ENCODE measurements around the gene TBC1D7.

TBC1D7 gene

DNA sequence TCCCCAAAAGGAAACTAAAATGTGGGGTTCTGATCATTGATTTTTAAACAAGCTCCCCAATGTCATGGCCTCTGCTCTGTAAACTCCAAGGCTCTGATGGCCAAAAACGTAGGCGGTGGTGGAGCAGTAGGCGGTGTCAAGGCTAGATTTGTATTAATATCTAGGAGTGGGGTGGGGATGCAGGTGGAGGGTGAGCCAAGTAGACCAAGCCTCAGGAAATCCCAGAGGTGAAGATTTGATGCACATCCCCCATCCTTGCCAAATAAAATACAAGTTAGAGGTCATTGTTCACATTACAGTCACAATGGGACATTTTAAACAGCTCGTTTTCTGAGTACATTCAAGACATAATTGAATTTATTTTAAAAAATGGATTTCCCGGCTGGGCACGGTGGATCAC is 30.9 kb upstream of the TBC1D7 start:
- DNase-seq, result no peak
- intact Hi-C loops (cut with DNase I), result loop anchor here (10.0 kb wide), 1 partner anchor 126 kb away; the partner anchor contains the start of gene GFOD1

DNA sequence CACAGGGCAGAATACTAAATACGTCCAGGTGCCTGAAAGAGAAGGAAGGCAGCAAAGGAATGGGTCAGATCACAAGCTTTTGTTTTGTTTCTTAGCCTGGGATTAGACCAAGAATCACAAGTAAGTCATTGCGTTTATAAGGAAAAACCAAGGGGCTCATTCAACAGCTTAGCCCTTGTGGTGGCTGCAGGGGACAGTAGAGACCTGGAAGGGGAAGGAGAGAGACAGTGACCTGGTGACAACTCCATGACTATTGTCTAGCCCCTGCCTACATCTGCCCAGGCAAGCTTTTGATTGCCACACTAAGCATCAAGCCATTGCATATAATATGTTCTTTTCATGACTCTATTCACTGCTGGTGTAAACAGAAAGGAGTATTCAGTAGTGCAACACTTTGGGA is 30.2 kb upstream of the TBC1D7 start:
- no peak for DNase-seq
- intact Hi-C loops (cut with DNase I), result loop anchor here (10.0 kb wide), 1 partner anchor 126 kb away; the partner anchor contains the start of gene GFOD1

DNA sequence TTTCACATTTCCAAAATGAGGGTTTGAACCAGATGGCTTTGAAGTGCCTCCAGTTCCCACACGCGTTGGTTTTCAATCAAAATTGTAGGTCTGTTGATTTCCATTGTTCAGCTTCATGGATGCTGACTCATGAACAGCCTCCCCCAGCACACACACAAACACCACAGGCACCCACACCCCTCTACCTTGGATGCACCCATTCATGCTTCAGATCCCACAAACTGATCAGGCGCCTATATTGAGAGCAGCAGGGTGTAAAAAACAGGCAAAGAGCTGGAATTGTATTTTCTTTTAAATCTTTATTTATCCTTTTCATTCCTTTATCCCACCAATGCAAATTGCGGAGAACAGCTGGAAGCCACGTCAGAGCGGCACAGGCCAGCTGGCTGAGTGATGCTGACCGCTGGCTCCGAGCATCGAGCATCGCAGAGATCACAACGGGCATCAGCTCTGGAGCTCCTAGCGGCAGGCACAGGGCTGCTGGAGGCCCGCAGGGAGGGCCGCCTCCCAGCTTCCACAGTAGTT is 29.3 kb upstream of the TBC1D7 start:
- intact Hi-C loops (cut with DNase I), result loop anchor here (10.0 kb wide), 1 partner anchor 127 kb away; the partner anchor contains the start of gene GFOD1
- DNase-seq, result peak; percentile 38 to 88 (median 72)

DNA sequence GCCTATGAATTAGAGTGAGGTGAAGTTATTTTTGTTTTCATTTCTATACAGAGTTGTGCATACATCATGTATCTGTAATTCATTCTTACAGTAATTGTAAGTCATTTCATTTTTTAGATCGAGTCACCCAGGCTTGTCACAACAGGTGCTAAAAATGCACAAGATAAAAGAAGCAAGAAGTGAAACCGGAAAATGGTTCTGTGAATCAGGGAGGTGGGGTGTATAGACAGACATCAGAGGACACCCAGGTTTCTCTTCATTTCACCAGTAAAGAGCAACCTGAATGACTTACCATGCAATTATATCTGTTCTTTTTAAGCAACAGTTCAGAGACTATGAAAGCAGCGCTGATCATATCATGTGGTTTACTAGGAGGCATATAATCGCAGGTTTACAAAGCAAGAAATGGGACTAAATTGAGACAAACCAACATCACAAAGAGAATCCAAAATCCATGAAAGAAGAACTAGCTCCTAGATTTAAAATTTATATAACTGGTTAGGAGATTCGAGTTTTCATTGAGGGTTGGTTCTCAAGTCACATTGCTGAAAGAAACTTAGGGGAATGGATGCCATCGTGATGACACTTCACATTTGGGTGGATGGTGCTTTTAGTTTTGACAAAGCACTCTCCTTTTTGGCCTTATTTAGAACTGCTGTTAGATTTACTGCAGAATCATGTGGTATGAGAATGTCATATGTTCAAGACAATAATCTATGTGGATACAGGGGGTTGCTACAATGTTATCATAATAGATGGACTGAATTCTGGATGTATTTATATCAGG is 27.9 kb upstream of the TBC1D7 start:
- intact Hi-C loops (cut with DNase I), result loop anchor here (10.0 kb wide), 1 partner anchor 129 kb away; the partner anchor contains the start of gene GFOD1
- no peak for DNase-seq

DNA sequence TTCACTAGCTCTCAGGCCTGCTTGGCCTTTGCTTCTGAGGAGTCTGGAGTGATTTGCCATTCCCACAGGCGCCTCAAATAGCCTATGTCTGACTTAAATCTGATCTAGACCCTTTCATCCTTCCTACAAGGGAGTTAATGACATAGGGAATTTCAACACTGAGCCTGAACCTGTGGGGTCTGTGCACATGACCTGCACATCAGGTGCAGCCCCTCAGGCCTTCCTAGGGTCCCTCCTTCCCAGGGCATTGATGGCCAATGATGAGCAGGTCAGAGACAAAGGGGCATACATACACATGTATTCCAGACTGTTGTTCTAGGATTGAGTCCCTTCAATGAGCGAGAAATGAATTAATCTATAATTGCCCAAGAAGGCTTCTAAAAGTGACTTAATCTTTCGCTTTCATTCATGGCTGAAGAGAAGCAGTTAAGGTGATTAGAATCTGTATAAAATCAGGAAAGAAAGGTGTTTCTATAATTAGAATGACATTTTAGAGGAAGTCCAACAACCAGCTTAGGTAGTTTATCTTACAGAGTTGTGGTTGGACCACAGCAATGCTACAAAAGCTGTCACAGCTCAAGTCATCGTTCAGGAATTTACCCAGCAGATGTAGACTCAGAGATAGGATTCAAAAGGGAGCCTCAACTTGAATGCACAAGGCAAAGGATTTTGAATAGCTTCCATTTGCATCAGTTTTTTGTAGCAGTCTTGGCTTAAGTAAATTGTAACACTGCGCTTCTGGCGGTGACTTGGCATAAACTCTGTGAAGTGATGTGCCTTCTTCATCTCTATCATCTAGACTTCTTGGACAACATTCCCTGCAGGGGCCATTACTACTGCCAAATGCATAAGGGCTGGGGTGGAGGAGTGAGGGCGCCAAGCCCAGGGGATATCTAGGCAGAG is 27.0 kb upstream of the TBC1D7 start:
- no peak for DNase-seq
- intact Hi-C loops (cut with DNase I), result loop anchor here (10.0 kb wide), 1 partner anchor 130 kb away; the partner anchor contains the start of gene GFOD1

DNA sequence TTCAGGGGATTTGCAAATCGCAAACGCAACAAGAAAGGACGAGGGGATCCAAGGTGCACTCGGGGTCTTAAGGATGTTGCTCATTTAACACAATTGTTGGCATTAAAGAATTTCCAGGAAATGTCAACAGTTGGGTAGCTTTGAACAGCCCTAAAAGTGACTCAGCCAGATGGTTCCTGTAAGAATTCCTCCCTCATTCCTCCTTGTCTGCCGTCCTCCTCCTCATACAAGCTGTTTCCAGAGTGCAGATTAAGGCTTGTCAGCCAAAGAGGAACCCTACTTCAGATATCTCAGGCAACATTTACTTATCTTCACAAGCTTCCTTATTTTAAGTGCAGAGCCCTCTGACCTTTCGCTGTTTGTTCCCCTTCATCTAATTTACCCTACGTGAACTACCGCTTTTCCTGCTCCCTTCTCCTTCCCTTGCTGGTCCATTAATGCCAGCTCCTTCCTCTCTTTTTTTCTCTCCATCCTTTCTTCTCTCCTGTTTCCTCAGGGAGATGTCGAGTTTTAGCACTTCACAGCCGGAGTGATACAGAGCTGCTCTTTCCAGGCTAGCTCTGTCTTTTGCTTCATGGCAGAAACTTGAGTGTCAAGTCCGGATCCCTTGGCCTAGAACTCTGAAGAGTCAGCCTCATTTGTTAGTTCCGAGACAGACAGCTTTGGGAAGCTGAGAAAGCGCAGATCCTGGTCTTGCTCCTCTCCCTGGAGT is 26.1 kb upstream of the TBC1D7 start:
- peak in 11 of 42 donors; percentile 19 to 64 (median 39) for DNase-seq
- intact Hi-C loops (cut with DNase I), result loop anchor here (10.0 kb wide), 1 partner anchor 130 kb away; the partner anchor contains the start of gene GFOD1

DNA sequence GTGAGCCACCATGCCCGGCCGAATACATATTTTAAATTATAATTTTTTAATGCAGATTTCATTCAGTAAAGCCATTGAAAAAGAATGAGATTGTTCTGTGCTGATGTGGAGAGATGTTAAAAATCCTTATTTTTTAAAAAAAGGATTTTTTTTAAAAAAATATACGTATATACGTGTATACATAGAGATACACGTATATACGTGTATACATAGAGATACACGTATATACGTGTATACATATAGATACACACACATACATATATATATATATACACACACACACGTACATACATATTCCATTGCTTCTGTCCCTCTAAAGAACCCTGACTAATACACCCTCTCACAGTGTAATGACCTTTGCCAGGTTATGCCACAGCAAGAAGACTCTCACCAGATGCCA is 23.8 kb upstream of the TBC1D7 start:
- intact Hi-C loops (cut with DNase I), result loop anchor here (10.0 kb wide), 1 partner anchor 133 kb away; the partner anchor contains the start of gene GFOD1
- no peak for DNase-seq

DNA sequence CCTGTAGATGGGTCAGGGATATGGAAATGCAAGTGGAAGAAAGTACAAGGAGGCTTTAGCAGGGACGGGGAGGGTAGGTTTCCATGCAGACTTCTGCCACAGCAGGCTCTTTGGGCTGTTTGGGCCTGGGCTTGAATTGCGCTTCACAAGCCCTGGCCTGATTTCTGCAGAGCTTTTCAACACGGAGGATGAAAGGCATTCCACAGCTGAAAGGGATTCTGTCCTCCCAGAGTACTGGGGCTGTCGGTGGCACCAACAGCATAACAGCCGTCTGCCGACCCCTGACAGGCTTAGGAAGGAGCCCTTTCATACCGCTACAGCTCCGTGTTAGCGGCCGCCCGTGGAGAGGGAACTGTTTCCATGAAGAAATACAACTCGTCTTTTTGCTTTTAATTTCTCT is 22.9 kb upstream of the TBC1D7 start:
- peak in 31 of 42 donors; percentile 16 to 70 (median 39) for DNase-seq
- intact Hi-C loops (cut with DNase I), result loop anchor here (10.0 kb wide), 1 partner anchor 134 kb away; the partner anchor contains the start of gene GFOD1

DNA sequence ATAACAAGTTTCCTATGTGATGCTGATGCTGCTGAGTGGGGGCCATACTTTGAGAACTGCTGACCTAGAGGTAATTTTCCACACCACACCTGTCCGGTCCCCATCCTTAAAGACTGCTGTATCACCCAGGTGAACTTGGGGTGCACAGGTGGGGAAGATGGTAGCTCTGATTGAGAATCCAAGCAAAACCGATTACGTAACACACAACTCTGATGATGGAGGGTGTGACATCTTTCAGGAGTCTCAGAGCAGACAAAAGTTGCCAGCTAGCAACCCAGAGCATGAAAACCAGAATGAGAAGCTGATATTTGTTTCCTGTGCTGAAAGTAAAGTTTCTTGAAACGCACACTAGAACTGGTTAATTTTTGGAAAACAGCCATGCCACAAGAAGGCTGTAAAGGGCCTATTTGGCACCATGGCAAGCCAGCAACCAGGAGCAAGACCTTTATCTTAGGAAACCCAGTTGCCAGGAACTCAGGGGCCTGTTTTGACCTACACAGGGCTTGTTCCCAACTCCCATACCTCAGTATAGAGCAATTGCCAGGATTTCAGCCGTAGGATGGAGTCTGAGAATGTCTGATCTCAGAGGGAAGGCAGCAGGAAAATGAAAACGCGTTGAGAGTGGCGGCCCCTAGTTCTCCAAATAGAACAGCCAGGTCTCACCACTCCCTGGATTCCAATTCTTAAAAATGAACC is 21.6 kb upstream of the TBC1D7 start:
- intact Hi-C loops (cut with DNase I), result loop anchor here (10.0 kb wide), 2 partner anchors 135 to 195 kb away; partner anchors contain the start of gene GFOD1
- DNase-seq, result no peak

DNA sequence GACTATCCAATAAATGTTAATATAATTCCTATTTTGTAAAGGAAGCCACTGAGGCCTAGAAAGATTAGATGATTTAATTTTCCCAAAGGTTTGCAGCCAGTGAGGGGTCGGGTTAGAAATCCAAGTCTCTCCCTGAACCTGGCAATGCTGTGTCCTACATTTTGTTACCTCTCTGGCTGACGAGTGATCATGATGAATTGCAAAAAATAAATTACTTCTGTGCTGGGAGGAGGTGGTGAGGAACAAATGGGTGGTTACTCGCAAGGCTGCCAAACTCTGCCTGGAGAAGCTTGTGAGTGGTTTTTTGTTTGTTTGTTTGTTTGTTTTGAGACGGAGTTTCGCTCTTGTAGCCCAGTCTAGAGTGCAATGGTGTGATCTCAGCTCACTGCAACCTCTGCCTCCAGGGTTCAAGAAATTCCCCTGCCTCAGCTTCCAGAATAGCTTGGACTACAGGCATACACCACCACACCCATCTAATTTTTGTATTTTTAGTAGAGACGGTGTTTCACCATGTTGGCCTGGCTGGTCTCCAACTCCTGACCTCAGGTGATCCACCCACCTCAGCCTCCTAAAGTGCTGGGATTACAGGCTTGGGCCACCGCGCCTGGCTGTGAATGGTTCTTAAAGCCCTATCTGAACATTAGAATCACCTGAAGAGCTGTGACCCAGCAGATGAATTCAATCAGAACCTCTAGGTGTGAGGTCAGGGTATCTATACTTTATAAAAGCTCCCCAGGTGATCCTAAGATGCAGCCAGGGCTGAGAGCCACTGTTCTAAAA is 20.2 kb upstream of the TBC1D7 start:
- intact Hi-C loops (cut with DNase I), result loop anchor here (10.0 kb wide), 1 partner anchor 196 kb away; no protein-coding TSS in a partner anchor
- DNase-seq, result no peak

DNA sequence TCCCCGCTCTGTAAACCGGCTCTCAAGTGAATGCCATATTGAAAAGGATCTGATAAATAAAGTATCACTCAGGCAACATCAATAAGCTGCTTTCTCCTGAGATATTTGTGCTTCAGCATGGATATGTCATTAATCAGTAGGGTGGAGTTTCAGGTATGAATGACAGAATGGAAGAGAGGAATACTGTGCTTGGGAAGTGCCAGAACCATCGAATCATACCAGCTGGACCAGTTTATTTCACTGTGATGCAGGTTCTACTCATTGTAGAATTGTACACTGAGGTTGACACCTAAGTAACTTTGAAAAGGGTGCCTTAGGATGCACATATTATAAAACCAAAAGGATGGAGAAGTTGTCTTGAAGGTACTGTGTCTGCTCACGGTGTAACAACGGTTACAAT is 17.9 kb upstream of the TBC1D7 start:
- intact Hi-C loops (cut with DNase I), result loop anchor here (10.0 kb wide), 1 partner anchor 199 kb away; no protein-coding TSS in a partner anchor
- DNase-seq, result no peak

DNA sequence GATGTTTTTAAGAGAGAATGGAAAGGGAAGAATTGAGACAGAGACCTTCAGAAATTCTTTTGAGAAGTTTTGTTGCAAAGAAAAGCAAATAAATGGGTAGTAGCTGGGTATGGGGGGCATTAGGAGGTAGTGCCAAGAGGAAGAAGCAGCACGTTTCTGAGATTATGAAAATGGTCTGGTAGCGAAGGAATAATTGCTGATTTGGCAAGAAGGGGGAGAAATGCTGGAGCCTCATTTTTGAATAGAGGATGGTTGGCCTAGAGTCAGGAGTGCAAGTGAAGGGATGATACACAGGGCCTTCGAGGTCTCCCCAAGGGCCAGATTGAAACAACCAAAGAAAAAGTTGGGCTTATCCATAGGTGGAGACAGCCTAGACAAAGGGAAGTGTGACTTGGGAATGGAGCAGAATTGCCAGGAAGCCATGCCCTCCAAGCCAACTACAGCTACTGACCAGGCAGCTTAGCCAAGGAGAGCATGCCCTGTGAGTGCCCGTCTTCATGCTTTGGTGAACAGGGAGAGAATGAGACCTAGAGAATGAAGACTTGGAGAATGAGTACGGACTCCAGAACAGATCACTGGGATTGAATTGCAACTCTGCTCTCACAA is 14.2 kb upstream of the TBC1D7 start:
- no peak for DNase-seq

DNA sequence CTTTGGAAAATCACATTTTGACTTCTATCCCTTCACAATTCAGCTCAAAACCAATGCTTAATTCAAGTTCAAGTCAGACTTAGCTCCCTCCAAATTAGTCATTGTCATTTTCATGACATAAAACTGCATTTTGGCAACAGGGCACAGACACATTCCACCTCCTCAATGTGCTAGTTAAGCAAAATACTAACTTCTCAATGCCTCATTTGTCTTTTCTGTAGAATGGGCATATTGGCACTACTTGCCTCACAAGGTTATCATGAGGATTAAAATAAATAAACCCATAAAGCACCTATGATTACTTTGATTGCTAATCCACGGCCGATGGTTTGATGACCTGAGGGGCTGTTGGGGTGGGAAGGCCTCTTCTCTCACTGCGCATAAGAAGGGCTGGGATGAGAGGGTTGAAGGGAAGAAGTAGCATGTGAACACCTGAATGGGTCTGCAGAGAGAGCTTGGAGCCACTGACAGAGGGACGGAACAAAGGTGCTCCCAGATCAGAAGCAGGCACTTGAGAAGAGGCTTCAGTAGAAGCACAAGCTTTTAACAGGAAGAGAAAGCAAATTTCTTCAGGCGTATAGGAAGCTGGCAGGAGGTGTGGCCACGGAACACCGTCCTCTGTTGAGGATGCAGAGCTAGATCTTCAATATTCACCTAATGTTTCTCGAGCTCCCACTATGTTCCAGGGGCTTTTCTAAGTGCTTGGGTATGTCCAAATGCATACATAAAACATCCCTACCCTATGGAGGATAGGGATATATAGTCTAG is 11.7 kb upstream of the TBC1D7 start:
- no peak for DNase-seq
- intact Hi-C loops (cut with DNase I), result loop anchor here (10.0 kb wide), 2 partner anchors 205 to 235 kb away; partner anchors contain the start of gene SIRT5

More for the DNA sequence above, 14.2 kb upstream of the TBC1D7 start:
- intact Hi-C loops (cut with DNase I), result loop anchor here (10.0 kb wide), 1 partner anchor 202 kb away; no protein-coding TSS in a partner anchor

DNA sequence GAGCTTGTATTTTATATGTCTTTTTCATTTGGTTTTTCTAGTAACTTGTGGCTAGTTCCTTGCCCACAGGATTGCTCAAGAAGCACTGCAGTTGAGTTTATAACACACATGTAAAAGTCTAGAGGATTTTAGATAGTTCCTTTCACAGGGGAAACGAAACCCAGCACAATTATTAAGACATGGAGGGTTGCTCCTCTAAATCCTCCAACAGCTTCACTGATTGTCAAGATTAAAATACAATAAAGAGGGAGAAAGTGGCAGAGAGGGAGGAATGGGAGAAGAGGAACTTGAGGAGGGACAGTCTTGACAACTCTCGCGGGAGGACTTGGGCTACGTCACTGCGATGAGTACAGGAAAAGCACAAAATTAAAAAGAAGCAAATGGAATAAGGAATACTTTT is 9.7 kb upstream of the TBC1D7 start:
- intact Hi-C loops (cut with DNase I), result loop anchor here (10.0 kb wide), 1 partner anchor 237 kb away; the partner anchor contains the start of gene SIRT5
- no peak for DNase-seq

DNA sequence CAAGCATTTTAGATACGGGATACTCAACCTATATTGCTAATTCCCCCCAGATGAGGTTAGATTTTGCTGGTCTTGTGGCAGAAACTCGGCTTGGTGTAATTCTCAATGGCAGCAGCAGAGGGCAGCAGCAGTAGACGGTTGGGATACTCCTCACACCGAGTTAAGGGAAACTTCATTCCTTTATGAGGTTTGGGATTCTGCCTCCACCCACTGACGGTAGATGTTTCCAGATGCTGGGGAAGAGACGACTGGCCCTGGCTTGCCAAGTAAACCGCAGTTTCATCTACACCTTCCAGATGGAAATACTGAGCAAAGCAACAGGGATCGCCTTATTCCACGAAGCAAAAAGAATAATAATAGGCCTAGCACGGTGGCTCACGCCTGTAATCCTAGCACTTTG is 8.2 kb upstream of the TBC1D7 start:
- intact Hi-C loops (cut with DNase I), result loop anchor here (10.0 kb wide), 1 partner anchor 238 kb away; the partner anchor contains the start of gene SIRT5
- peak; percentile 15 to 96 (median 88) for DNase-seq
